Activated CD8-positive, alpha-beta memory T cell treated with anti-CD3 and anti-CD28 coated beads for 4 hours (primary cell): ENCODE data around the gene POLR2A.
A peak's percentile ranks its signal among the peaks of the same experiment; 100 is the strongest.

ENCODE experiments used
- DNase-seq, 2 donors: peaks; one replicate each; pipeline ENCODE4 v3.0.0-alpha.2; 2020; ENCODE audit warnings: low read depth in 2 of 2

POLR2A gene

DNA sequence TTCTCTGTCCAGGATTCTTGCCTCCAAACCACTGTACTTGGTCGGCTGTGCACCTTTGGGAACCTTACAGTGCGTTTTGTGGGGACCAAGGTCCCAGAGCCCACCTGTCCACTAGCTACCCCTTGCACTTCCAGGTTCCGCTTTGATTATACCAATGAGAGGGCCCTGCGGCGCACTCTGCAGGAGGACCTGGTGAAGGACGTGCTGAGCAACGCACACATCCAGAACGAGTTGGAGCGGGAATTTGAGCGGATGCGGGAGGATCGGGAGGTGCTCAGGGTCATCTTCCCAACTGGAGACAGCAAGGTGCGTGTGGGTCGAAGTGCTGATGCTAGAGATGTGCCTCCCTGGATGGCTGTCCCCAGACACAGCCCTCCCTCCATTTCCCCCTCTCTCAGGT, 18.8 kb downstream of the POLR2A start:
- DNase-seq: no peak

- no peak for DNase-seq
Observed at GRCh38 chr17:7503521-7503920, 19.4 kb downstream of the POLR2A start.

DNA sequence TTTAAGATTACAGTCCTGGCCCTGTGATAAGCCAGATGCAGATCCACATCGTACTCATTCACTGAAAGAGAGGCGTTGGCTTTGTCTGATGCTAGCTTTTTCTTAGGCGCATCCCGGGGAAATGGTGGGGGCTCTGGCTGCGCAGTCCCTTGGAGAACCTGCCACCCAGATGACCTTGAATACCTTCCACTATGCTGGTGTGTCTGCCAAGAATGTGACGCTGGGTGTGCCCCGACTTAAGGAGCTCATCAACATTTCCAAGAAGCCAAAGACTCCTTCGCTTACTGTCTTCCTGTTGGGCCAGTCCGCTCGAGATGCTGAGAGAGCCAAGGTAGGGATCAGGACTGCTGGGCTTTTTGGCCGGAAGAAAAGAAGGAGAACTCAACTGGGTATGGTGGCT, 24.0 kb downstream of the POLR2A start:
- DNase-seq: no peak

- DNase-seq: no peak
Observed at GRCh38 chr17:7508846-7509245, 24.7 kb downstream of the POLR2A start.

DNA sequence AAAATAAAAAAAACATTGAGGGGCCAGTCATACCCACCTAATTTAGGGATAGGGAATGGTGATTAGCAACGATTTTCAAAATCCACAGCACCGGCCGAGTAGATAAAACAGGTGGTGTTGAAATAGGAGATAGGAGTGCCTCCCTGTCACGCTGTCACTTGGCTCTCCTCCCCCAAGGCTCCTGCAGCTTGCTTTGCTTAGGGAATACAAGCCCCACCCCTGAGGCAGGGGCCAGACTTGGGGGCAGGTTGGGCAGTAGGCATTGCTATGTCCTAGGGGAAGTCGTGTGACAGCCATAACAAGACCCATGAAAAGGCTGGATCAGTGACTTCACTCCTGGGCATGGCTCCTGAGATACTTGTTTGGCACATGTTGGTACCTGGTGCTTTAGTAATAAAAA, 25.8 kb downstream of the POLR2A start:
- DNase-seq: no peak

DNA sequence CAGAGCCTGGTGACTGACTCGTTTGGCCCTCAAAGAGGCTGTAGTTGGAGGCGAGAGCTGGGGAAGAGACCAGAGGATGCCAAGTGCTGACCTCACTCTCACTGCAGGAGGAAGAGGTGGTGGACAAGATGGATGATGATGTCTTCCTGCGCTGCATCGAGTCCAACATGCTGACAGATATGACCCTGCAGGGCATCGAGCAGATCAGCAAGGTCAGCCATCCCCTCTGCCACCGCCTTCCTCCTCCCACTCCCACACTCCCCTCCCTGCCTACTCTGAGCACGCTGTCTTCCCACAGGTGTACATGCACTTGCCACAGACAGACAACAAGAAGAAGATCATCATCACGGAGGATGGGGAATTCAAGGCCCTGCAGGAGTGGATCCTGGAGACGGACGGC, 26.9 kb downstream of the POLR2A start:
- DNase-seq: no peak

DNA sequence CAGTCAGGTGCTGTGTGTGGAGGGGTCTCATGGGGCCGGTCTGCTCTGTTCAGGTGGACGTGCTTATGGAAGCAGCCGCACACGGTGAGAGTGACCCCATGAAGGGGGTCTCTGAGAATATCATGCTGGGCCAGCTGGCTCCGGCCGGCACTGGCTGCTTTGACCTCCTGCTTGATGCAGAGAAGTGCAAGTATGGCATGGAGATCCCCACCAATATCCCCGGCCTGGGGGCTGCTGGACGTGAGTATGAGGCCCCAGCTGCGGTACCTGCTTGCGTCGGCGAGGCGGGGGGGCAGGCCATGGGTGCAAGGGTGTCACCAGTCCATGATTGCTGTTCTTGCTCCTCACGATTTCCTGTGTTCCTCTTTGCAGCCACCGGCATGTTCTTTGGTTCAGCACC, 27.9 kb downstream of the POLR2A start:
- DNase-seq: no peak

GRCh38 chr17:7512824-7513540, 28.8 kb downstream of the POLR2A start:
- no peak for DNase-seq

GRCh38 chr17:7513850-7514419, 29.8 kb downstream of the POLR2A start:
- DNase-seq: no peak

GRCh38 chr17:7515911-7516610, 31.9 kb downstream of the POLR2A start:
- no peak for DNase-seq

- DNase-seq: no peak
Observed at GRCh38 chr17:7523033-7523432, 38.9 kb downstream of the POLR2A start.

DNA sequence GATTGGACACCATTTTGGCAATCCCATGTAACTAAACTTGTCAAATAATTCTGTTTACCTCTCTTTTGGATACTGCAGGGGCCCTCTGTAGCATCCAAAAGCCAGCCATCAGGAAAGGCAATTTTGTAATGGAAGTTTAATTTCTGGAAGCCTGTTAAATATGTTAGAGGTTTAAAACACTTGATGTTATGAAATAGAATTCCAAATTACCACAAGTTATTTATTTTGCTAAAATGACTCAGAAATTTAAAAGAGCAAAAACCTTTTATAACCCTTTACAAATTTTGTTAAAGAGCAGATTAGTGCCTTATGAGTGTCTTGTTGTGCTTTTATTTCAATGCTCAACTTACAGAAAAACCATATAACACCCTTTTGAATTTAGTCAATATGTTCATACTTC, 44.7 kb downstream of the POLR2A start:
- no peak for DNase-seq

DNA sequence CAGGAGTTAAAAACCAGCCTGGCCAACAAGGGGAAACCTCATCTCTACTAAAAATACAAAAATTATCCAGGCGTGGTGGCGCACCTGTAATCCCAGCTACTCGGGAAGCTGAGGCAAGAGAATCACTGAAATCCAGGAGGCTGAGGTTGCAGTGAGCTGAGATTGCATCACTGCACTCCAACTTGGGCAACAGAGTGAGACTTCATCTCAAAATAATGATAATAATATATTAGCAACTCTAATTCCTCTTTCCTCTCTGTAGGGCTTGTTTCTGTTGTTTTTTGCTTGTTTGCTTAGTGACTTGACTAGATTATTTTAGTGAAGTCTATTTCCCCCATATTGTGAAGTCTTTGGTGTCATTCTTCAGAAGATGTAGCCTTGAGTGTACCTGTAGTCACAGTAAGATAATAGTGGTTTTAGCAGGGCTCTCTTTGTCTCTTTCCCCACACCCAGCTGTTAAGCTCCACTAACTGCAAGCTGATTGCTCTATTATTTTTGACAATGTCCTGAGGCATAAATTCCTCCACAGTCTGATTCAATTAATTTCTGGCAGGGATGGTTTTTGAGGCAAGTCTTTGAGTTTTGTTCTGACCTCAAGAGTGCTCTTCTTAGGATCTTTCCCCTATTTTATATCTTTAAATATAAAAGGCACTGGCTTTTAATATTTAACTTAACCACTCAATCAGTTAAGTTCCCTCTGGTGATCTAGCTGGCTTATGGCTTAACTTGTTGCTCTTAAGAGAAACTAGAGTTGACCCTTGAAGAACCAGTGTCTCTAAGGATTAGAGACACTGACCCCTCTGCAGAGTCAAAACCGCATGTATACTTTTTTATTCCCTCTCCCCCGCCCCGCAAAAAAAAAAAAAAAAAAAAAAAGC, 46.1 kb downstream of the POLR2A start:
- DNase-seq: no peak

DNA sequence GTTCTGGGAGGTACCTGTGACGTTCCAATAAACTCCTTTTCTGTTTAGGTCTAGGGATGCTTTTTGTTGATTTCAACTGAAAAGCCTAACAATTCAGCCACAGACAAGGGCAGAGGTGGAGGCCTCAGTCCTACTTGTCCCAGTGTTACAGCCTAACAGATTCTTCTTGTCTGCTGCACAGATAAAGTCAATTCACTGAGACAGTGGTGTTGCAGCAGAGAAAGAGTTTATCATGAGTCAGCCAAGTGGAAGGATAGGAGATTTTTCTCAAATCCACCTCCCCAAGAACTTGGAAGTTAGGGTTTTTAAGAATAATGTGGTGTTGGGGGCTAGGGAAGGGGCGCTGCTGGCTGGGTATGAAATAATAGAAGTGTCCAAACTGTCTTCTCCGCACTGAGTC, 53.9 kb downstream of the POLR2A start:
- DNase-seq: no peak

GRCh38 chr17:7538891-7539545, 54.9 kb downstream of the POLR2A start:
- DNase-seq: no peak

DNA sequence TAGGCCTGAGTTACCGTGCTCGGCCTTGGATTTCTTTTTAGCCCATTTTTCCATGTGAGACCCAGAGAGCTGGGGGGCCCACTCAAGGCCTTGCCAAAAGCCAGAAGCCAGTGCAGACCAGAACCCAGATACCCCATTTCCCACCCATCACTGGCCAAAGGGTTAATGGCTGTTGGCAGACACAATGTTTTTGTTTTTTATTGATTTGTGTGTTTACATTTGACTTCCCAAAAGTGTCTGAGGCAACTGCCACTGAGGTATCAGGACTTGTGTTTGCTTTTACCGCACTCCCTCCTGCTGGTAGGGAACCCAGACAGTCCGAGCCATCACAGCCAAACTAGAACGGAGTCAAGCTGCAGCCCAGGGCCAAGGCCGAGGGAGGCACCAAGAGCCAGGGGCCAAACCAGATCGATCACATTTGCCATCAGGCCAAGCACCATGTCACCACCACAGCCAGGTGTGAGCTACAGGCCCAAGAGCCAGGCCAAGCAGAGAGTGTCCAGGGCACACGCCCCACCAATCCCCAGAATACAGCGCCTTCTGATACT, 57.0 kb downstream of the POLR2A start:
- DNase-seq: no peak

- DNase-seq: no peak
Observed at GRCh38 chr17:7544911-7545310, 60.7 kb downstream of the POLR2A start.

GRCh38 chr17:7548585-7549400, 64.6 kb downstream of the POLR2A start, which contains the start of gene TNFSF12:
TNFSF12 (plus strand) TSS chr17:7549058; CDS start chr17:7549154, 96 bp downstream.
- DNase-seq: peak in 1 of 2 donors; percentile 10
